ENCODE measurements around the gene DVL1.

DVL1 gene

GRCh38 chr1:1309251-1310108, 39.7 kb downstream of the DVL1 start:
- DNase-seq = no peak

- no peak for DNase-seq
These were observed 40.4 kb downstream of the DVL1 start for GRCh38 chr1:1308756-1309250.

GRCh38 chr1:1307923-1308755, 41.1 kb downstream of the DVL1 start, which contains the start of the genes ACAP3 and PUSL1:
Gene ACAP3 (minus strand): TSS chr1:1307930. CDS start chr1:1307815, 115 bp downstream.
Gene PUSL1 (plus strand): TSS chr1:1308597. CDS start chr1:1308644, 47 bp downstream.
- peak; percentile 86 for DNase-seq

- DNase-seq = no peak
These were observed 41.8 kb downstream of the DVL1 start for GRCh38 chr1:1307261-1307922.

GRCh38 chr1:1306661-1307260, 42.5 kb downstream of the DVL1 start:
- DNase-seq = no peak

GRCh38 chr1:1306070-1306660, 43.1 kb downstream of the DVL1 start:
- DNase-seq = no peak

GRCh38 chr1:1305300-1306069, 43.7 kb downstream of the DVL1 start:
- DNase-seq = peak; percentile 63 to 75

- DNase-seq = no peak
These were observed 44.6 kb downstream of the DVL1 start for GRCh38 chr1:1304331-1305299.

- no peak for DNase-seq
These were observed 45.5 kb downstream of the DVL1 start for GRCh38 chr1:1303736-1304135.

GRCh38 chr1:1302951-1303509, 46.2 kb downstream of the DVL1 start:
- DNase-seq = no peak

GRCh38 chr1:1302006-1302430, 47.2 kb downstream of the DVL1 start:
- DNase-seq = no peak

- DNase-seq = no peak
These were observed 48.9 kb downstream of the DVL1 start for GRCh38 chr1:1300352-1300739.

- no peak for DNase-seq
These were observed 49.4 kb downstream of the DVL1 start for GRCh38 chr1:1299686-1300351.

- DNase-seq = no peak
These were observed 50.1 kb downstream of the DVL1 start for GRCh38 chr1:1298861-1299685.

GRCh38 chr1:1297802-1298424, 51.3 kb downstream of the DVL1 start:
- DNase-seq = no peak

GRCh38 chr1:1296070-1297061, 52.9 kb downstream of the DVL1 start:
- DNase-seq = no peak

All from stimulated activated CD4-positive, alpha-beta T cell treated with anti-CD3 and anti-CD28 coated beads, Interleukin-4, amount 100 ng/mL, for 4 hours (primary cell).